ENCODE data around the gene SLC23A3.
"Not testable (repeated sequence)": the region's sequence is repeated elsewhere in the genome, so short reads cannot be mapped to it uniquely, and the experiment has no call there.

The SLC23A3 gene

DNA sequence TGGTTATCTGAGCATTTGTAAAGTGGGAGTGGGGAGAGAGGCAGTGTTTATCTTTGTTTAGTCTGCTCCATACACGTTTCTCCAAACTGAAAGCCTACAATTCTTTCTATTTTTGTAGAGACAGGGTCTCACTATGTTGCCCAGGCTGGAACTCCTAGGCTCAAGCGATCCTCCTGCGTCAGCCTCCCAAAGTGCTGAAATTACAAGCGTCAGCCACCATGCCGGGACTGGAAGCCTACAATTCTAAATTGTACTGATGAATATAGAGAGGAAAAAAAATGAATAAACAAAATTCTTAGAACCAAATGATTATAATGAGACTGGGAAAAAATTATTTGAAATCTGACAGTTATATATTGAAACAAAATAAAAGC, 35.3 kb upstream of the SLC23A3 start:
- no peak for DNase-seq (ENCODE audit: low spot score)

DNA sequence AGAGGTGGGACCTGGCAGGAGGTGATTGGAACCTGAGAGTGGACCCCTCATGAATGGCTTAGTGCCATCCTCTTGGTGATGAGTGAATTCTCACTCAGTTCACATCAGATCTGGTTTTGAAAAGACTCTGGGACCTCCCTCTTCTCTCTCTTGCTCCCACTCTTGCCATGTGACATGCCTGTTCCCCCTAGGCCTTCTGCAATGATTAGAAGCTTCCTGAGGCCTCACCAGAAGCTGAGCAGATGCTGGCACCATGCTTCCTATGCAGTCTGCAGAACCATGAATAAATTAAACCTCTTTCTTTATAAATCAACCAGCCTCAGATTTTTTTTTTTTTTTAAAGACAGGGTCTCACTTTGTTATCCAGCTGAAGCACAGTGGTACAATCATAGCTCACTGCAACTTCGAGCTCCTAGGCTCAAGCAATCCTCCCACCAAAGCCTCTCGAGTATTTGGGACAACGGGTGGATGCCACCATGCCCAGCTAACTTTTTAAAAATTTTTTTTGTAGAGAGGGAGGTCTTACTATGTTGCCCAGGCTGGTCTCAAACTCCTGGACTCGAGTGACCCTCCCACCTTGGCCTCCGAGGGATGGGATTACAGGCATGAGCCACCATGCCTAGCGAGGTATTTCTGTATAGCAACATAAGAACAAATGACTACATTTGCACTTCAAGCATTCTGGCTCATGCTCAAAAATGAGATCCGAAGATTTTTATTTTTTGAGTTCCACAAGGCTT, 34.8 kb upstream of the SLC23A3 start:
- no peak for DNase-seq (ENCODE audit: low spot score)

DNA sequence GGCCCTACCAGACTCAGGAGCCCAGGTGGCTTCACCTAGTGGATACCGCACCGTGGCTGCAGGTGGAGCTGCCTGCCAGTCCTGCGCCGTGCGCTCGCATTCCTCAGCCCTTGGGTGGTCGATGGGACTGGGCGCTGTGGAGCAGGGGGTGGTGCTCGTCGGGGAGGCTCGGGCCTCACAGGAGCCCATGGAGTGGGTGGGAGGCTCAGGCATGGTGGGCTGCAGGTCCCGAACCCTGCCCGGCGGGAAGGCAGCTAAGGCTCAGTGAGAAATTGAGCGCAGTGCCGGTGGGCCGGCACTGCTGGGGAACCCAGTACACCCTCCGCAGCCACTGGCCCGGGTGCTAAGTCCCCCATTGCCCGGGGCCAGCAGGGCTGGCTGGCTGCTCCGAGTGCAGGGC, 31.5 kb upstream of the SLC23A3 start:
- DNase-seq (ENCODE audit: low spot score), result not testable (repeated sequence)

DNA sequence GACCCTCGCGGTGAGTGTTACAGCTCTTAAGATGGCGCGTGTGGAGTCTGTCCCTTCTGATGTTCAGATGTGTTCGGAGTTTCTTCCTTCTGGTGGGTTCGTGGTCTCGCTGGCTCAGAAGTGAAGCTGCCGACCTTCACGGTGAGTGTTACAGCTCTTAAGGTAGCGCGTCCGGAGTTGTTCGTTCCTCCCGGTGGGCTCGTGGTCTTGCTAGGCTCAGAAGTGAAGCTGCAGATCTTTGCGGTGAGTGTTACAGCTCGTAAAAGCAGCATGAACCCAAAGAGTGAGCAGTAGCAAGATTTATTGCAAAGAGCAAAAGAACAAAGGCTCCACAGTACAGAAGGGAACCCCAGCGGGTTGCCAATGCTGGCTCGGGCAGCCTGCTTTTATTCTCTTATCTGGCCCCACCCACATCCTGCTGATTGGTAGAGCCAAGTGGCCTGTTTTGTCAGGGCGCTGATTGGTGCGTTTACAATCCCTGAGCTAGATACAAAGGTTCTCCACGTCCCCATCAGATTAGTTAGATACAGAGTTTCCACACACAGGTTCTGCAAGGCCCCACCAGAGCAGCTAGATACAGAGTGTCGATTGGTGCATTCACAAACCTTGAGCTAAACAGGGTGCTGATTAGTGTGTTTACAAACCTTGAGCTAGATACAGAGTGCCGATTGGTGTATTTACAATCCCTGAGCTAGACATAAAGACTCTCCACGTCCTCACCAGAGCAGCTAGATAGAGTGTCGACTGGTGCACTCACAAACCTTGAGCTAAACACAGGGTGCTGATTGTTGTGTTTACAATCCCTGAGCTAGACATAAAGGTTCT, 30.9 kb upstream of the SLC23A3 start:
- not testable (repeated sequence) for DNase-seq (ENCODE audit: low spot score)

DNA sequence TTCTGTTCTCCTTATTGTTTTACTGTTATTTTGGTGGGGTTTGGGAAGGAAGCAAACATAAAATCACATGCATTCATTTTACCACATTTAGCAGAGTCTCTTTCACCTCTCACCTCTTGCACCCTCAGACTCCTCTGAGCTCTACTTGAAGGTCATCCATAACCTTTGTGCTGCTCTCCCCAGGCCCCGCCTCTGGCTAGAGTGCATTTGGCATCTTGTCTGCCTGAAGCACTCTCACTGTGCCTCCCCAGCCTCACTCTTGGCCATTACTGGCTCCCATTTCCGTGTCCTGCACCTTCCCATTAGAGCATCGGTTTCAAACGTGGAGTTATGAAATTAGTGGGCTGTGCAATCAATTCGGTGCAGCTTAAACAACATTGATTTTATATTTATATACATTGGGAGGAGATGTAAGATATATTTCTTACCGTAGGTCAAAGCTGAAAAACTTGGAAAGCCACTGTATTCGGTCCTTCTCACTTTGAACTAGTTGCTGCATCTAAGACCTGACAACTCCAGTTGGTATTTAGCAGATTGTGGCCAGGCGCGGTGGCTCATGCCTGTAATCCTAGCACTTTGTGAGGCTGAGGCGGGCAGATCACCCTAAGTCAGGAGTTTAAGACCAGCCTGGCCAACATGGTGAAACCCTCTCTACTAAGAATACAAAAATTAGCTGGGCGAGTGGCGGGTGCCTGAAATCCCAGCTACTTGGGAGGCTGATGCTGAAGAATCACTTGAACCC, 29.8 kb upstream of the SLC23A3 start:
- no peak for DNase-seq (ENCODE audit: low spot score)

DNA sequence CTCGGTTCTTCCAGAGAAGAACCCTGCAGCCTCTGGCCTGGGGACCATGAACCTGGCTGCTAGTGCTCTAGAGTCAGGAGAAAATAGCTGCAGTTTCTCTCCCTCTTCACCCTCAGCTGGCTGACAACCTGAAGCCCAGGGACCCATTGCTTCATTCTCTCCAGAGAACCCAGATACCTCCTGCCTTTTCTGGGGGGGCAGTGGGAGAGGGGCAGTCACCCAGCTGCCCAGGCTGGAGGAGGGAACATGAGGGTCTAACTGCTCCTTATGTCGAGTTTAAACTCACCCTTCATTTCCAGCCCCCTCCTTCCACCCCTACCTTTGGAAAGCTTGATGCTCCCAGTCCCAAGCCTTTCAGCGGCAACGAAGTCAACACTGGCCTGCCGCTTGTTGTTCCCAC, 29.1 kb upstream of the SLC23A3 start:
- DNase-seq (ENCODE audit: low spot score), result no peak

DNA sequence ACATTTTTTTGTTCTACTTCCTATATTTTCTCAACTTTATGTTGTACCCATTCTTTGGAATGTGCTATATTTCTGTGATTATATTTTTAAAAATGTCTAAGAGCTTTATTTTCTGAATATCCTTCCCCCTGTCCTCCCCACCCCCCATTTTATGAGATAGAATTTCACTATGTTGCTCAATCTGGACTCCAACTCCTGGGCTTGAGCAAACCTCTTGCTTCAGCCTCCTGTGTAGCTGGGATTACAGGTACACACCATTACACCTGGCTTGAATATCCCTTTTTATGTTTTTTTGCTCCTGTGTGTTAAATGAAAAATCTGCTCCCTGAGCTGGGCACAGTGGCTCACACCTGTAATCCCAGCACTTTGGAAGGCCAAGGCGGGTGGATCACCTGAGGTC, 27.6 kb upstream of the SLC23A3 start:
- no peak for DNase-seq (ENCODE audit: low spot score)

DNA sequence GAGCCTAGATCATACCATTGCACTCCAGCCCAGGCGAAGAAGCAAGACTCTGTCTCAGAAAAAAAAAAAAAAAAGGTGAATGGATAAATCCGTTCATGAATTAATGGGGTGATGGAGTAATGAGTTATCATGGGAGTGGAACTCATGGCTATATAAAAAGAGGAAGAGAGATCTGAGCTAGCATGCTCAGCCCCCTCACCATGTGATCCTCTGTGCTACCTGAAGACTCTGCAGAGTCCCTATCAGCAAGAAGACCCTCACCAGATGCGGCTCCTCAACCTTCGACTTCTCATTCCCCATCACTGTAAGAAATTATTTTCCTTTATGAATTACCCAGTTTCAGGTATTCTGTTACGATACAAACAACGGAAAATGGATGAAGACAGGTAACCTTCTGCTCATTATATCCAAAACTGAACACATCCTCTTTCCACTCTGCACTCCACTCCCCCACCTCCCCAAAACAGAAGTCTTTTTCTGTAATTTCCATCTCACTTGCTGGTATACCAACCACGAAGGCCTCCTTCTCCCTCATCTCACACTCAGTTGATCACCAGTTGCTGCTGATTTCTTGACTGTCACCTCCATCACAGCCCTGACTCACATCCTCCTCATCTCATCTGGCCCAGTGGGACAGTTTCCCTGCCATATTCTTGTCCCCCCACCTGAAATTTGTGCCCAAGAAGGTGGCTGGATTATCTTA, 17.1 kb upstream of the SLC23A3 start:
- no peak for DNase-seq (ENCODE audit: low spot score)

DNA sequence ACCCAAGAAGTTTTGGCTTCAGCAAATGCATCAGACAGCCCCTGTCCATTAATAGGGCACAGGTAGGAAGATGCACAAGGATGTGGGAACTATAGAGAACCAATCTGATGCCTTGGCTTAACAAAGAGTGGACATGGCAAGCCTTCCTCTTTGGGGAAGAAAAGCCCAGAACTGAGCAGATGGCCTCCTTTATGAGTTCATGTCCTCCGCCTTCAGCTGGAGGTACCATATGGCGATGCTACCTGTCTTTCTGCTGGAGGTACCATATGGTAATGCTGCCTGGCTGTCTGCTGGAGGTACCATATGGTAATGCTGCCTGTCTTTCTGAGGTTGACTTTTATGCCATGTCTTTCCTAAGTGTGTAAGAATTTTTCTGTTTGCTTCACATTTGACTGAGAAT, 14.3 kb upstream of the SLC23A3 start:
- DNase-seq (ENCODE audit: low spot score), result no peak

DNA sequence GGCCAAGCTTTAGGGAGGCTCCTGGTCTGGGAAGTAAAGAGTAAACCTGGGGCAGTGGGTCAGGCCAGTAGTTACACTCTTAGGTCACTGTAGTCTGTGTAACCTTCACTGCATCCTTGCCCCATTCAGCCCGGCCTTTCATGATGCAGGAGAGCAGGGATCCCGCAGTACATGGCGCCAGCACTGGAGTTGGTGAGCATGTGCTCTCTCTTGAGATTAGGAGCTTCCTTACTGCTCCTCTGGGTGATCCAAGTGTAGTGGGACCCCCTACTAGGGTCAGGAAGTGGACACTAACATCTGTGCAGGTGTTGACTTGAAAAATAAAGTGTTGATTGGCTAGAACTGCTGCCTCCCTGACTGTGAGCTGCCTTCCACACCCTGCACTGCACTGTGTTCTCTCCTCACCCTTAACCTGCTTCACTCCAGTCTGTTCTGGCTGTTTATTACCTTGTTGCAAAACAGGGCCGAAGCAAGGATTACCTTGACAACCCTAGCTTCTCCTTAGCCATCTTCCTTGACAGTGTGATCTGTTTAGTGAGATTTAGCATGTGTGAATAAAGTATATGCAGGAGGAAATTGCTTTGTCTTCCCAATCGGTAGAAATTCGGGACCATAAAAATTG, 13.4 kb upstream of the SLC23A3 start:
- no peak for DNase-seq (ENCODE audit: low spot score)

DNA sequence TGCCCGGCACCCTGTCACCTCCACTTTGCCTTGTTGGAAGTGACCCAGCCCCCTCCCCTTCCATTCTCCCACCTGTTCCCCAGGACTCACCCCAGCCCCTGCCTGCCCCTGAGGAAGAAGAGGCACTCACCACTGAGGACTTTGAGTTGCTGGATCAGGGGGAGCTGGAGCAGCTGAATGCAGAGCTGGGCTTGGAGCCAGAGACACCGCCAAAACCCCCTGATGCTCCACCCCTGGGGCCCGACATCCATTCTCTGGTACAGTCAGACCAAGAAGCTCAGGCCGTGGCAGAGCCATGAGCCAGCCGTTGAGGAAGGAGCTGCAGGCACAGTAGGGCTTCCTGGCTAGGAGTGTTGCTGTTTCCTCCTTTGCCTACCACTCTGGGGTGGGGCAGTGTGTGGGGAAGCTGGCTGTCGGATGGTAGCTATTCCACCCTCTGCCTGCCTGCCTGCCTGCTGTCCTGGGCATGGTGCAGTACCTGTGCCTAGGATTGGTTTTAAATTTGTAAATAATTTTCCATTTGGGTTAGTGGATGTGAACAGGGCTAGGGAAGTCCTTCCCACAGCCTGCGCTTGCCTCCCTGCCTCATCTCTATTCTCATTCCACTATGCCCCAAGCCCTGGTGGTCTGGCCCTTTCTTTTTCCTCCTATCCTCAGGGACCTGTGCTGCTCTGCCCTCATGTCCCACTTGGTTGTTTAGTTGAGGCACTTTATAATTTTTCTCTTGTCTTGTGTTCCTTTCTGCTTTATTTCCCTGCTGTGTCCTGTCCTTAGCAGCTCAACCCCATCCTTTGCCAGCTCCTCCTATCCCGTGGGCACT, 12.7 kb upstream of the SLC23A3 start:
- DNase-seq (ENCODE audit: low spot score), result no peak

DNA sequence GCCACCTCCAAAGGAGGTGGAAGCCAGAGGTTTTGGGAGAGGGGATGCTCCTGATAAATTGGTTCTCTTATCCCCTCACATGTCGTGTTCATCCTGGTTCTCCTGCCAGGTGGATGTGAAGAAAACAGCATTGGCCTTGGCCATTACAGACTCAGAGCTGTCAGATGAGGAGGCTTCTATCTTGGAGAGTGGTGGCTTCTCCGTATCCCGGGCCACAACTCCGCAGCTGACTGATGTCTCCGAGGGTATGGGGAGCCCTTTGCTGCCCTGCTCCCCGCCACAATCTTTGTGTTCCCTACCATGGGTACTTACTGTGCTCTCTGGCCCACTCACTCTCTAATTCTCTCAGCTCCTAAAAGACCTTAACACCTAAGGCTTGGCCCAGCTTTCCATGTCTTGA, 11.7 kb upstream of the SLC23A3 start:
- DNase-seq (ENCODE audit: low spot score), result no peak

DNA sequence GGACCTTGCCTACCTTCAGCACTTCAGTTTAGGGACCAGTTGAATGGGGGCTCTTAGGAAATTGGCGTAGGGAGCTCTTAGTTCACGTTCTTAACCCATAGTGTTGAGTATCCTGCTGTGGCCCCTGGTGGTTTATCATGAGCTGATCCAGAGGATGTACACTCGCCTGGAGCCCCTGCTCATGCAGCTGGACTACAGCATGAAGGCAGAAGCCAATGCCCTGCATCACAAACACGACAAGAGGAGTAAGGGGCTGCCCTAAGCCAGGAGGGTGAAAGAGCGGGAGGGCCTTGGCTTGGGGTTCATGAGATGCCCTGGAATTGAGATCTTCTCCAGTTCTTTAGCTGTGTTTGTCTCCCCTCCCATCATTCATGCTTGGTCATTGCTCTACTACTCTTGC, 11.1 kb upstream of the SLC23A3 start:
- DNase-seq (ENCODE audit: low spot score), result no peak

DNA sequence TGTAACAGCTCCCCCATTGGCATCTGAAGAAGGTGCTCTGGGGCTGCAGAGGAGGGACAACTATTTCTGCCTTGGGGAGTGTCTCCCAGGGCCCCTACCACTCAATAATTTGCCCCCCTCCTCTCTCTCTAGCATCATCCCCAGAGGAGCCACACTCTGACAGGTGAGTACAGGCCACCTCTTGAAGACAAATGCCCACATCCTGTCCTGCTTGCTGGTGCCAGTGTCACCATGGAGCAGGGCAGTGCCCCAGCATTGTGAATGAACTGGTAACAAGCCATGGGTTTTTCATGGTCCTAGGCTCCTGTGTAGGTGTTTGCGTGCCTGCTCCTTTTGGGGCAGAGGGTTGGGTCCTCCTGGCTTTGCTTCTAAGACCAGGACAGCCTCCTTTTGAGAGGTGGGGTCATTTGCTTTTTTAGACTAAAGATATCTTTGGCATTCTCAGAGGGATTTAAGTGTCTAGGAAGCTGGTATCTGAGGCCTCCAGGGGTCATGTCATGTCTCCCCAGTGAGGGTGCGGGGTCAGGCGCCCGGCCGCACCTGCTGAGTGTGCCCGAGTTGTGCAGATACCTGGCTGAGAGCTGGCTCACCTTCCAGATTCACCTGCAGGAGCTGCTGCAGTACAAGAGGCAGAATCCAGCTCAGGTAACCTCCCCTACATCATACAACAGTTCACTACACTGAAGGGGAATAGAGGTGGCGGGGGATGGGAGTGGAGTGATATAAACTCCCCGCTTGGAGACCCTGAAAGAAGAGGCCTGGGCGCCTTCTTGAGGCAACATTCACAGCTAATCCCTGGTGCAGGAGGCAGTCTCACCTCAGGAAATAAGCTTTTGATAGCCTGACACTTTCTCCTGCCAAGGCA, 10.0 kb upstream of the SLC23A3 start:
- DNase-seq (ENCODE audit: low spot score), result no peak

DNA sequence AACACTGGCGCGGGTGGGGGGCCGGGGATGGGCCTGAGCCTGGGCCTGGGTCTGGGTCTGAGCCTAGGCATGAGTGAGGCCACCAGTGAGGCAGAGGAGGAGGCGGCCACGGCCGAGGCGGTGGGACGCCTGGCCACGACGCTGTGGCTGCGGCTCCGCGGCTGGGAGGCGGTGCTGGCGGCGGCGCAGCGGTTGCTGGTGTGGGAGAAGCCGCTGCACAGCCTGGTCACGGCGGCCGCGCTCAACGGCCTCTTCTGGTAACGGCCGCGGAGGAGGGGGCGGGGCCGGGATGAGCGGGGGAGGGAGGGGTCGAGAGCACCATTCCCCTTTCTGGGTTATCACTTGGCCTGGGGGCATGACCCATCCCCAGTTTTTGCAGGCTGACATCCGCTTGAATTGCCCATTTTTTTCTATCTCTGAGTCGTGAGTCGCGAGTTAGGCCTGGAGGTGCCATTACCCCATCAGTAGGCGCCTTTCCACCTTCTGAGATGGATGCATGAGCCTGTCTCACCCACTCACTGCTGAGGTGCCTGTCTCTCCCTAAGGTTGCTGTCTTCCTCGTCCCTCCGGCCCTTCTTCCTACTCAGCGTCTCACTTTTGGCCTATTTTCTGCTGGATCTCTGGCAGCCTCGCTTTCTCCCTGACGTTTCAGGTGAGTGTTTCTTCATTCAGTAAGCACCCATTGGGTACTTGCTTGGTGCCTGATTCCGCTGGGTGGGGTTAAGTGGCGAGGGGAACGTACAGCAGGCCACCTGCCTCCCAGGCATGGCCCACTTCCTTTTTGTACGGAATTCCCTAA, 8.7 kb upstream of the SLC23A3 start:
- peak; percentile 10 for DNase-seq (ENCODE audit: low spot score)

DNA sequence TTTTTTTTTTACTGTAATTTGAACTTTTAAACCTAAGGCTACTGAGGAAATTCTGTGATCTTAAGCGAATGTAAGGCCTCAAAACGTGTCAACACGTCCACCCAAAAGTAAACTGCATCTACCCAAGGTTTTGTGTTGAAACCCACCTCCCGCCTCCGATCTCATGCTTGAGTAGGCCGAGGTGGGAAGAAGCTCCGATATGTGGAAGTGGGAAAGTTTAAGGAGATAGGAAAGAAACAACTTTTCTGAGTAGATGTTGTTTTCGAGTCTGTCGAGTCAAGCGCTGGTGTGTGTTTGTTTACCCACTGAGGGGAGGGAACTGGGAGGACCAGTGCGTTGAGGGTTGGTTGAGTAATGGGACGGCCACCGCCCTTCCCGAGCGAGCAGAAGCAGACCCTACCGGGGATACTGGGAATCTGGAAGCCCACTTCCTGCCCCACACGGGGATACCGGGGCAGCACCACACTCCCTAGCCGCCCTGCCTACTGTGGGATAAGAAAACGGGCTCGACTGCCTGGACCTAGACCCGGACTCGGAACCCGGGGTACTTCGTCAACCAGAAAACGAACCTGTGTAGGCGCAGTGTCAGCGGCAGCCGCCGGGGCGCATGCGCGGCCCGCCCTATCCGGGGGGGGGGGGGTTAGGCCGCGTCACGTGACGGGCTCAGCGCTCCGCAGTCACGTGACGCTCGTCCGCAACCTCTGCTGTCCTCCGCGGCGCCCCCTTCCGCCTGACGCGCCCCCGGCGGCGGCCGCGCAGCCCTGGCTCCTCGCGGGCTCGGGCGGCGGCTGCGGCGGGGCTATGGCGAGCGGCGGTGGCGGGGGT, 7.9 kb upstream of the SLC23A3 start, which contains the start of gene RETREG2:
RETREG2 (plus strand) TSS at position 724 of the 825 bp plus-strand sequence; CDS start at position 802, 78 bp downstream.
- DNase-seq (ENCODE audit: low spot score), result peak; percentile 91

DNA sequence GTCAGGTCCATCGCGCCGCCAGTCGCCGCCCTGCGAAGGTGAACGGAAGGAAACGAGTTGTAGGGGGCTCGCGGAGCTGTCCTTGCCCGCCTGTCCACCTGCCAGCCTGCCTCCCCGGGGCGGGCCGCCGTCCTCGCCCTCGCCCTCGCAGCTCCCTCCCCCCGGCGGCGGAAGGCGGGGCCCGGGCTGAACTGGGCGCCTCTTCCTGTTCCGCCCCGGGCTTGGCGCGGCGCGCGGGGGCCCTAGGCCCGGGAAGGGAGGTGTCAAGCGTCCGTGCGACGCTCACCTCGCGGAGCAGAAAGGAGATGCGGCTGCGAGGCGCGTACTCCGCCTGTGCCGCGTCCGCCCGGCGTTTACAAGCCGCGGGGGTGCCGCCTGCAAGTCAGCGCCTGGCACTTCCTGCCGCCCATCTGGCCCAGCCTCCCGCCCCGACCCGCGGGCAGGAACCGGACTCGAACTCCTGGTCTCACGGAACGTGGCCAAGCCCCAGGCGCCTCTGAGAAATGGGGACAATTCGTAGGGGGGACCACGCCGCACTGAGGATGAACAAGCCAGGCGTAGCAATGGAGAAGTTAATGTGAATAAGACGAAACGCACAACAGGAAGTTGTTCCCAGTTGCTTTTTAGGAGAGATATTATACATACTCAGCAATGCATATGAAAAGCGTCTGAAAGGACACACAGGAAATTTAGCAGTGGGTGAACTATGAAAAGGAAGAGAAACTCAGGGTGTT, 7.2 kb upstream of the SLC23A3 start, which contains the start of gene CNPPD1:
CNPPD1 (minus strand) TSS at position 108 of the 734 bp plus-strand sequence; CDS start at position 11, 97 bp downstream.
- peak; percentile 86 for DNase-seq (ENCODE audit: low spot score)

All from CD4-positive, alpha-beta T cell treated with Interleukin-6 at 100 ng/mL for 8 hours (primary cell).